CD4-positive, alpha-beta T cell treated with Interleukin-4 for 1 hour (primary cell): ENCODE measurements around the gene FBXO22.
"Not testable (repeated sequence)": the region's sequence is repeated elsewhere in the genome, so short reads cannot be mapped to it uniquely, and the experiment has no call there.

Experiments used
- DNase-seq, 2 donors: peaks; one replicate each; pipeline ENCODE4 v3.0.0-alpha.2; 2020 to 2022

FBXO22 gene

GRCh38 chr15:75984706-75985105 is 81.0 kb downstream of the FBXO22 start:
- DNase-seq, result not testable (repeated sequence)

DNA sequence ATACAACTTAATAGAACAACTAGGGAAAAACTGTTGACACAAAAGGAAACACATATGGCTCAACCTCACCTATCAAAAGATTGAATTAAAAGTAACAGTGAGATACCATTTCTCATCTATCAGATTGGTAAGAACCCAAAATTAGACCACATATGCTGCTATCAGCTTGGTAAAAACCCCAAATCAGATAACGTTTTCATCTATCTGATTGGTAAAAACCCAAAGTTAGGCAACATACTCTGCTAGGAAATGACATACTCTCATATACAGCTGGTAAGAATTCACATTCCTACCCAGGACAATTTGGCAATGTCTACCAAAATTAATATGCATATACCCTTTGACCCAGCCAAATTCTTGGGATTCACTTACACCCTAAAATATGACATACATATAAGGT is 82.3 kb downstream of the FBXO22 start:
- no peak for DNase-seq

DNA sequence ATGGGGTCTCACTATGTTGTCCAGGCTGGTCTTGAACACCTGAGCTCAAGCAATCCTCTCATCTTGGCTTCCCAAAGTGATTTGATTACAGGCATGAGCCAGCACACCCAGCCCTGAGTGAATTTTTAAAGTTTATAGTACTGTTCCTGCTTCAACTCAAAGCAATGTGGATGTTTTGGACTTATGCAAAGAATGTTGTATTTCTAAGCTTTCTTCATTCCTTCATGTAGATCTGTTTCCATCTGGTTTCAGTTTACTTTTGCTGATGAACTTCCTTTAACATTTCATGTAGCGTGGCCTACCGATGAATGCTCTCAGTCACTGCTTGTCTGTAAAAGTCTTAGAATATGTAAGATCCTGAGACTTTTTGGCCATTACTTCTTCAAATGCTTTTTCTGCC is 85.4 kb downstream of the FBXO22 start:
- DNase-seq, result no peak

GRCh38 chr15:75989875-75990274 is 86.2 kb downstream of the FBXO22 start:
- DNase-seq, result no peak
